GM10266 (cell line): ENCODE results near the gene MYOCOS.

ENCODE experiments used
- DNase-seq: peaks from one replicate; pipeline ENCODE4 v3.0.0; 2012; ENCODE audit errors: extremely low spot score
- TF ChIP-seq, protein P1 (sequence below): IDR thresholded peaks from 2 replicates; pipeline ENCODE4 v1.5.1; 2012; ENCODE audit warnings: mild to moderate bottlenecking, low read depth; ENCODE audit not compliant: control insufficient read depth, insufficient read depth; ENCODE audit errors: missing control alignments

MYOCOS gene

DNA sequence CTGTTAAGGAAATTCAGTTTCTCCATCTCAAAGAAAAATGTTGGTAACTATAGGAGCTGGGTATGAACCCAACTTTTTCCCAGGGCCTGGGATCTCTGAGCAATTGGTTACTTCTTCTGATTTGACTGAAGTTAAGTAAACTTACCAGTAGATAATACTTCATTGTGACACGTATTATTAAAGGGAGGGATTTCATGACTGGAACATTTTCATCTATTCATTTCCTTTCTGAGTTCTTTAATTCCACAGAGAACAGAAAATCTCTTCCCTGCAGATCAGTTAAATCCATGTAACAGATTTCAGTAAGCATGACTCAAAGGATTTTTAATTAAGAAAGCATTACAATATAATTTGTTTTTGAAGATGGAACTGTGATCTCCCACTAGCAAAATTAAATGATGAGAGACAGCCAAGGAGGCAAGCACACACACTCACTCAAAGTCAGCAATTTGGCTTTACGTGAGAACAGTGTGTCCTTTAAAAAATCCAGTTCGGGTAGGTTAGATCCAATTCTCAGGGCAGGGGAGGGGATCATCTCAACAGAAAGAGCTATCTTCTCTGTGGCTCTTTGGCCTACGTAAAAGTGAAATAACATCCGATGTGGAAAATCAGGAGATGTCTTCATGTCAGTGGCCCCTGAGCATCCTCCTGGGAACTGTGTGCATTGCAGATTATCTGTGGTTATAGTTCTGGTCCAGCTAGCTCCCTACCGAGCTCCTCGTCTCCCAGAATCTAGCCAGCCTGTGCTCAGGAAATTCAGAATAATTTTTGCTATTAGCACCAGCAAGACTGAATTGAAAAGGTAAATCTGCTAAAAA, 41.2 kb downstream of the MYOCOS start:
- TF ChIP-seq, protein P1, sequence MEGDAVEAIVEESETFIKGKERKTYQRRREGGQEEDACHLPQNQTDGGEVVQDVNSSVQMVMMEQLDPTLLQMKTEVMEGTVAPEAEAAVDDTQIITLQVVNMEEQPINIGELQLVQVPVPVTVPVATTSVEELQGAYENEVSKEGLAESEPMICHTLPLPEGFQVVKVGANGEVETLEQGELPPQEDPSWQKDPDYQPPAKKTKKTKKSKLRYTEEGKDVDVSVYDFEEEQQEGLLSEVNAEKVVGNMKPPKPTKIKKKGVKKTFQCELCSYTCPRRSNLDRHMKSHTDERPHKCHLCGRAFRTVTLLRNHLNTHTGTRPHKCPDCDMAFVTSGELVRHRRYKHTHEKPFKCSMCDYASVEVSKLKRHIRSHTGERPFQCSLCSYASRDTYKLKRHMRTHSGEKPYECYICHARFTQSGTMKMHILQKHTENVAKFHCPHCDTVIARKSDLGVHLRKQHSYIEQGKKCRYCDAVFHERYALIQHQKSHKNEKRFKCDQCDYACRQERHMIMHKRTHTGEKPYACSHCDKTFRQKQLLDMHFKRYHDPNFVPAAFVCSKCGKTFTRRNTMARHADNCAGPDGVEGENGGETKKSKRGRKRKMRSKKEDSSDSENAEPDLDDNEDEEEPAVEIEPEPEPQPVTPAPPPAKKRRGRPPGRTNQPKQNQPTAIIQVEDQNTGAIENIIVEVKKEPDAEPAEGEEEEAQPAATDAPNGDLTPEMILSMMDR, result no peak
- no peak for DNase-seq

DNA sequence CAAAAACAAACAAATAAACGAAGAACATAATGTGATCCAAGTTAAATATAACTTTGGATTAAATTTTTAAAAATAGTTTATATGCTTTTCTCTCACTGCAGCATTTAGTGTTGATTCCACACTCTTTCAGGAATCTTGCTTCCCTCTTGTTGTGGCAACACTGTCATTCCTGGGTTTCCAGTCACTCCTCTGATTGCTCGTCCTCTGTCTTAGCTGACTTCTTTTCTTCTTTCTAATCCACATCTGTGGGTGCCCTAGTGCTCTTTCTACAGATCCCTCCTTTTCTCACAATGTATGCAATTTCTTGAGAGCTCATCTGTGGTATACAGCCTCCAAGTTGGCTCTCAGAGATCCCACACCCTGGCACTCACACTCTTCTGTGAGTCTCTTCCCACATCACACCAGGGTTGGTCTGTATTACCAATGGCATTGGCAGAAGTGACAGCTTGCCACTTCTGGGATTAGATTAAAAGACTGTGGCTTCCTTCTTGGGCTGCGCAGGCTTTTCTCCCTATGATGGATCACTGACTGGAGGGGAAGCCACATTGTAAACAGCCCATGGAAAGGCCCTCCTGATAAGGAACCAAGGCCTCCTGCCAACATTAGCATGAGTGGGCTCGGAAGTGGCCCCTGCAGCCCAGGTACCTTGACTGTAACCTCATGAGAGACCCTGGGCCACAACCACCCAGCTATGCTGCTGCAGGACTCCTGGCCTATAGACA, 42.0 kb downstream of the MYOCOS start:
- TF ChIP-seq, protein P1, result no peak
- DNase-seq, result no peak

DNA sequence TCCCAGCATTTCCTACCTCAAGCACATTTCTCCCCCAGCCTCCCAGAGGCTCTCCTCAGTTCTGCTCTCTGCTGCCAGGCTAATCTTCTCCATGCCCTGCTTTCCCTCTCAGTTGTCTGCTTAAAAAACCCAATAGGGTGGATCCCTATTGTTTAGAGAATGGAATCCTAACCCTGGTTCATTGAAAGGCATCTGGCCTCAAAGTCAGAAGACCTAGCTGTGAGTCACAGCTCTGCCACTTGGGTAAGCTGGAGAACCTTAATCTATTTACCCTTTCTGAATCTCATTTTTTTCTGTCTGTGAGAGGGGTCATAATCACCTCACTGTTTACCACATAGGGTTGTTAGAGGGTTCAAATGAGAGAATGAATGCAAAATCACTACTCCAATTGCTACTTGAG, 42.9 kb downstream of the MYOCOS start:
- no peak for DNase-seq
- TF ChIP-seq, protein P1, result no peak

DNA sequence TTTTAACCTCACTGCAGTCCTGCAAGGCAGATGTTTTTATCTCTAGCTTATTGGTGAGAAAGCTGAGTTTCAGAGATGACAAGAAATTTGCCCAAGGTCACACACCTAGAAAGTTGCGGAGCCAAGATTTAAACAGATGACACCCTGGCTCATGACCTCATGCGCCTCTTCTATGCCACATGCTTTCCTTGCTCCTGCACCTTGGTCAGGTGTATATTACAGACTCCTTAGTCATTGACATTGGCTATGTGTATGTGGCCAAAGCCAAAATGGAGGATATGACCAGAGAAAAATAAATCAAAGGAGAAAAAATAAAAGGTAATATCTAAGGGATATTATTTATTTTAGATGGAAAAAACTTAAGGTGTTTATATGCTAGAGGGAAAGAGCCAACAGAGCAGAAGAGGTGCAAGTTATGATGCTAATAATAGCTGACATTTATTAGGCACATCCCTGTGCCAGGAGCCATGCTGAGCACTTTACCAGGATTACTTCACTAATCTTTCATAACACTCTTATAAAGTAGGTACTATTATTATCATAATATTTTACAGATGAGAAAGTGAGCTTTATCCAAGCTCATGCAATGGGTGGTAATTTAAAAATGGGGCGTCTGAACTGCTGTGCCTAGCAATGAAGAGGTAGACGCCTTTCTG, 44.2 kb downstream of the MYOCOS start:
- TF ChIP-seq, protein P1, result no peak
- DNase-seq, result no peak

DNA sequence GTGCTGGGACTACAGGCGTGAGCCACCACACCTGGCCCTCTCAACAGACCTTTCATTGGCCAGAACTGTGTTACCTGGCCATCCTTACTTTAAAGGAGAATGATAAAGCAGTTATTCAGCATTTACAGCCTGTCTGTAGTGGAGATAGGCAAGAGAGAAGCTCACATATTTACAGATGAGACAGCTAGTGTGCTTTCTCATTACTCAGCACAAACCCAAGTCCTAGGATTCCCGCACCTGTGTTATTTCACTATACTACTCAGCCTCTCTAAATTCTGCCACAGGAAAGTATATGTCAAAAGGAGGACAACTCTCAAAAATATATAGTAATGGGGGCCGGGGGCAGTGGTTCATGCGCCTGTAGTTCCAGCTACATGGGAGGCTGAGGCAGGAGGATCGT, 46.3 kb downstream of the MYOCOS start:
- TF ChIP-seq, protein P1, result no peak
- DNase-seq, result no peak

DNA sequence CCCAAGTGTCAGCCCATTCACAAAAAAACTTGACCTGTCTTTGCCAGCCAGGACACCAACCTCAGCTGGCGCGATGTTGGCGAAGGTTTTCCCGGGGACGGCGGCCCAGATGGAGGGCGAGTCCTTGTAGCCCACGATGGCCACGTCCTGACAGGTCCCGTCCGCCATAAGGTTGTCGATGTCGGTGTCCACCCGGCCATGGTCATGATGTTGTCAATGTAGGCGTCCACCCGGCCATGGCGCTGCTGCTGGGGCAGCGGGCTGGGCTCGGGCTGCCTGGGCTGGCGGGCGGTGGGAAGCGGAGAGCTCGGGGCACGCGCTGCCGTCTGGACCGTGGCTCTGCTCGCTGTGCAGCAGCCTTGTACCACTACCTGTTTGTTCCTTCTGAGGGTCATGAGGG, 48.7 kb downstream of the MYOCOS start:
- TF ChIP-seq, protein P1, result no peak
- DNase-seq, result no peak
